OCI-LY7 (cell line): ENCODE measurements around the gene PARN. TPM values are rescaled to one million over a fixed set of nuclear protein-coding genes. Genes with fewer than 3 reads are reported as not detected.

ENCODE experiments used
- BruUV-seq: library from RNA; stranded (reverse); fragments of 400-500 nt; replicated peaks from 2 replicates; lab custom pipeline; 2021; lab: Mats Ljungman, UMichigan
- CTCF ChIA-PET: fragments of 300-600 bp; sonication (Branson Sonifier 250); formaldehyde crosslinking; loops from one replicate; lab custom pipeline; 2022; ENCODE audit warnings: antibody characterized with exemption; ENCODE audit not compliant: unreplicated experiment; lab: Charles Lee
- POLR2A ChIA-PET: fragments of 300-600 bp; sonication (Branson Sonifier 250); formaldehyde crosslinking; loops from one replicate; lab custom pipeline; 2022; ENCODE audit warnings: antibody characterized with exemption; lab: Charles Lee
- DNase-seq: peaks from one replicate; pipeline ENCODE4 v3.0.0-alpha.2; 2015; ENCODE audit warnings: low spot score
- H2AFZ ChIP-seq: fragments of 200-600 bp; sonication (generic), shearing (Covaris generic); 2 replicates; pipeline ENCODE4 v1.6.1; 2014; ENCODE audit warnings: mild to moderate bottlenecking, antibody characterized with exemption, low read length, moderate library complexity
- H3K27ac ChIP-seq: fragments of 200-600 bp; sonication (generic); 2 replicates; pipeline ENCODE4 v1.5.1; 2014; ENCODE audit warnings: mixed run types, low read depth, mild to moderate bottlenecking, moderate library complexity, low read length, inconsistent platforms; ENCODE audit not compliant: poor library complexity, severe bottlenecking
- H3K36me3 ChIP-seq: fragments of 200-600 bp; sonication (generic); 2 replicates; pipeline ENCODE4 v1.6.1; 2014; ENCODE audit warnings: mild to moderate bottlenecking, antibody characterized with exemption, low read length, moderate library complexity, mixed read lengths; ENCODE audit not compliant: insufficient read depth
- H3K4me1 ChIP-seq: fragments of 200-600 bp; sonication (generic); 2 replicates; pipeline ENCODE4 v1.5.1; 2014; ENCODE audit warnings: mild to moderate bottlenecking, low read length; ENCODE audit not compliant: insufficient read depth, poor library complexity, severe bottlenecking
- H3K4me2 ChIP-seq: fragments of 200-600 bp; sonication (generic); 2 replicates; pipeline ENCODE4 v1.6.1; 2014; ENCODE audit warnings: mild to moderate bottlenecking, low read length
- H3K4me3 ChIP-seq: fragments of 200-600 bp; sonication (generic); 2 replicates; pipeline ENCODE4 v1.5.1; 2014; ENCODE audit warnings: mild to moderate bottlenecking, low read depth, low read length; ENCODE audit not compliant: poor library complexity, severe bottlenecking
- H3K79me2 ChIP-seq: fragments of 200-600 bp; sonication (generic); 2 replicates; pipeline ENCODE4 v1.6.1; 2016; ENCODE audit warnings: low read depth, mild to moderate bottlenecking, low read length, moderate library complexity, mixed read lengths; ENCODE audit not compliant: insufficient read depth
- H3K9me2 ChIP-seq: fragments of 200-600 bp; sonication (generic); 2 replicates; pipeline ENCODE4 v1.6.1; 2016; ENCODE audit warnings: mild to moderate bottlenecking, low read length, mixed read lengths; ENCODE audit not compliant: insufficient read depth
- H3K9me3 ChIP-seq: fragments of 200-600 bp; sonication (generic); 2 replicates; pipeline ENCODE4 v1.6.1; 2014; ENCODE audit warnings: mild to moderate bottlenecking, mixed run types, low read length, mixed read lengths
- H4K20me1 ChIP-seq: fragments of 200-600 bp; sonication (generic); 2 replicates; pipeline ENCODE4 v1.6.1; 2014; ENCODE audit warnings: mild to moderate bottlenecking, antibody characterized with exemption, low read length, moderate library complexity, mixed read lengths; ENCODE audit not compliant: insufficient read depth
- CTCF ChIP-seq: fragments of 200-600 bp; sonication (generic); conservative IDR thresholded peaks from 2 replicates; pipeline ENCODE4 v1.5.1; 2014; ENCODE audit warnings: mild to moderate bottlenecking, antibody characterized with exemption, low read length, moderate library complexity, mixed read lengths
- EZH2phosphoT487 ChIP-seq: fragments of 200-600 bp; sonication (generic); IDR thresholded peaks from 2 replicates; pipeline ENCODE4 v1.6.1; 2018; ENCODE audit warnings: low read depth, borderline replicate concordance, mild to moderate bottlenecking, mixed run types, antibody characterized with exemption, low read length, moderate library complexity, mixed read lengths
- intact Hi-C: fragments of 100-400 bp; cut with micrococcal nuclease; formaldehyde crosslinking; loops from one replicate; pipeline ENCODE4 v1.10.0; 2022; ENCODE audit not compliant: unreplicated experiment
- total RNA-seq, 2 experiments: library from RNA; depleted of rRNA in 1 of 2; stranded (reverse); fragments of >200 nt in 1 of 2; shearing (Covaris generic) in 1 of 2; gene quantifications; 2 replicates each; pipeline ENCODE4 v1.2.3, GENCODE V29; 2014 to 2022

PARN gene
- total RNA-seq, 2 experiments from 2014 or later, result 40.1 to 76.5 TPM

- ChIA-PET CTCF (no interaction called here), POLR2A (no interaction called here)
- H3K27ac ChIP-seq, result no peak overlapping the region
- no peak for TF ChIP-seq CTCF
- no peak for TF ChIP-seq EZH2phosphoT487
- no peak overlapping the region for H3K4me2 ChIP-seq
- peaks cover 5% of the 10 kb centered on the region for H3K4me1 ChIP-seq
- no peaks in the 10 kb centered on the region for H3K9me2 ChIP-seq
- no peak for DNase-seq
- intact Hi-C loops, result no loop called here
- H4K20me1 ChIP-seq, result no peaks in the 10 kb centered on the region
- H3K36me3 ChIP-seq, result peaks cover 55% of the 10 kb centered on the region
- no peak overlapping the region for H3K4me3 ChIP-seq
- H3K79me2 ChIP-seq, result no peaks in the 10 kb centered on the region
- peaks cover 18% of the 10 kb centered on the region for H3K9me3 ChIP-seq
- BruUV-seq, result no TSS peak
- H2AFZ ChIP-seq, result no peak overlapping the region
These were observed 153.9 kb downstream of the PARN start for GRCh38 chr16:14476183-14476582.

- Histone ChIP-seq H3K4me3 (no peak overlapping the region), H3K4me1 (peaks cover 5% of the 10 kb centered on the region), H4K20me1 (no peaks in the 10 kb centered on the region), H2AFZ (no peak overlapping the region), H3K9me3 (peaks cover 18% of the 10 kb centered on the region), H3K79me2 (no peaks in the 10 kb centered on the region), H3K27ac (no peak overlapping the region), H3K36me3 (peaks cover 50% of the 10 kb centered on the region), H3K4me2 (no peak overlapping the region), H3K9me2 (no peaks in the 10 kb centered on the region)
- no peak for TF ChIP-seq EZH2phosphoT487
- TF ChIP-seq CTCF, result no peak
- intact Hi-C loops, result no loop called here
- DNase-seq, result no peak
- POLR2A ChIA-PET, result interaction anchor here (0.6 kb wide), 1 partner anchor 157 kb away, joined by 3 read pairs; no protein-coding TSS in a partner anchor
- no TSS peak for BruUV-seq
- CTCF ChIA-PET, result no interaction called here
These were observed 154.5 kb downstream of the PARN start for GRCh38 chr16:14475370-14476139.

- peaks cover 5% of the 10 kb centered on the region; the same call in 1 of the 2 replicates for H3K9me3 ChIP-seq
- ChIA-PET CTCF (no interaction called here), POLR2A (interaction anchor here (0.6 to 1.1 kb wide), 4 partner anchors 10 to 247 kb away, joined by 3 to 9 read pairs (median 3); no protein-coding TSS in a partner anchor)
- no peak overlapping the region for H3K27ac ChIP-seq
- peaks cover 5% of the 10 kb centered on the region for H3K4me1 ChIP-seq
- H4K20me1 ChIP-seq, result no peaks in the 10 kb centered on the region
- H2AFZ ChIP-seq, result no peak overlapping the region
- DNase-seq, result no peak
- TF ChIP-seq CTCF, result no peak
- TF ChIP-seq EZH2phosphoT487, result no peak
- no peaks in the 10 kb centered on the region for H3K9me2 ChIP-seq
- H3K4me2 ChIP-seq, result no peak overlapping the region
- no peak overlapping the region for H3K4me3 ChIP-seq
- intact Hi-C loops, result no loop called here
- peaks cover 30% of the 10 kb centered on the region for H3K36me3 ChIP-seq
- no TSS peak for BruUV-seq
- H3K79me2 ChIP-seq, result no peaks in the 10 kb centered on the region
These were observed 156.6 kb downstream of the PARN start for GRCh38 chr16:14473488-14473887.
